Endothelial cell of umbilical vein (primary cell): ENCODE results near the gene RASD2. TPM values are rescaled to one million over a fixed set of nuclear protein-coding genes. Genes with fewer than 3 reads are reported as not detected.

Source experiments
- BruUV-seq: library from RNA; stranded (reverse); fragments of 400-500 nt; replicated peaks from 2 replicates; lab custom pipeline; 2021; lab: Mats Ljungman, UMichigan
- CTCF ChIA-PET: fragments of 300-600, 350-600 bp; sonication (Branson Sonifier 250); formaldehyde crosslinking; loops from one replicate; lab custom pipeline; 2021; ENCODE audit warnings: antibody characterized with exemption, inconsistent platforms; lab: Charles Lee
- POLR2A ChIA-PET: fragments of 300-600, 350-600 bp; sonication (Branson Sonifier 250); formaldehyde crosslinking; loops from one replicate; lab custom pipeline; 2021; ENCODE audit warnings: antibody characterized with exemption, inconsistent platforms; lab: Charles Lee
- DNase-seq: peaks from one replicate; pipeline ENCODE4 v3.0.0-alpha.2; 2011; ENCODE audit warnings: low read depth, low spot score
- FAIRE-seq: peaks from 2 replicates; lab custom pipeline; 2011; peaks lifted over from hg19 to GRCh38; lab: Jason Lieb, UNC
- H2AFZ ChIP-seq: 2 replicates; pipeline ENCODE4 v1.6.0; 2012; ENCODE audit warnings: low read depth, low read length, control low read depth, inconsistent platforms
- H3K27ac ChIP-seq: 2 replicates; pipeline ENCODE4 v1.5.1; 2011; ENCODE audit warnings: low read depth, mild to moderate bottlenecking, control low read depth, low read length, moderate library complexity; ENCODE audit not compliant: insufficient read depth
- H3K27me3 ChIP-seq, 2 experiments: 2 replicates each; pipeline versions ENCODE4 v1.6.0 to v1.6.1; 2011; ENCODE audit warnings: low read length in 2 of 2, mixed read lengths in 1 of 2; ENCODE audit not compliant: control insufficient read depth in 2 of 2, insufficient read depth in 2 of 2
- H3K36me3 ChIP-seq, 2 experiments: 2 replicates in 1 of 2; 3 replicates in 1 of 2; pipeline ENCODE4 v1.5.1; 2011; ENCODE audit warnings: low read length in 2 of 2, mild to moderate bottlenecking in 1 of 2, moderate library complexity in 1 of 2; ENCODE audit not compliant: control insufficient read depth in 2 of 2, insufficient read depth in 2 of 2; ENCODE audit errors: extremely low read depth in 1 of 2
- H3K4me1 ChIP-seq: 3 replicates; pipeline ENCODE4 v1.5.1; 2011; ENCODE audit warnings: mild to moderate bottlenecking, low read length; ENCODE audit not compliant: control insufficient read depth, insufficient read depth; ENCODE audit errors: extremely low read depth
- H3K4me2 ChIP-seq: 2 replicates; pipeline ENCODE4 v1.6.1; 2011; ENCODE audit warnings: low read length, control low read depth, mixed read lengths; ENCODE audit not compliant: insufficient read depth
- H3K4me3 ChIP-seq, 3 experiments: fragments of 200-600 bp in 1 of 3; sonication (generic), shearing (Covaris generic) in 1 of 3; replicated peaks in 1 of 3; 2 replicates each; pipeline ENCODE4 v1.5.1; 2011 to 2016; ENCODE audit warnings: control low read depth in 3 of 3, low read length in 3 of 3, mild to moderate bottlenecking in 2 of 3, inconsistent platforms in 1 of 3, low read depth in 1 of 3, moderate library complexity in 1 of 3; ENCODE audit not compliant: insufficient read depth in 1 of 3
- H3K79me2 ChIP-seq: 2 replicates; pipeline ENCODE4 v1.6.0; 2012; ENCODE audit warnings: low read length, inconsistent platforms; ENCODE audit not compliant: control insufficient read depth, insufficient read depth
- H3K9ac ChIP-seq: replicated peaks from 2 replicates; pipeline ENCODE3; 2011; ENCODE audit warnings: low read length, control low read depth; ENCODE audit not compliant: insufficient read depth; ENCODE audit errors: extremely low read depth
- H3K9me1 ChIP-seq: replicated peaks from 3 replicates; pipeline ENCODE4 v1.6.0; 2011; ENCODE audit warnings: mild to moderate bottlenecking, low read length; ENCODE audit not compliant: control insufficient read depth, insufficient read depth; ENCODE audit errors: extremely low read depth
- H3K9me3 ChIP-seq: replicated peaks from 2 replicates; pipeline ENCODE4 v1.5.1; 2012; ENCODE audit warnings: low read length, inconsistent platforms; ENCODE audit not compliant: control insufficient read depth, insufficient read depth
- H4K20me1 ChIP-seq: replicated peaks from 2 replicates; pipeline ENCODE3; 2011; ENCODE audit warnings: mild to moderate bottlenecking, low read length; ENCODE audit not compliant: control insufficient read depth, insufficient read depth; ENCODE audit errors: extremely low read depth
- EZH2 ChIP-seq: IDR thresholded peaks from 2 replicates; pipeline ENCODE4 v1.6.1; 2012; ENCODE audit warnings: borderline replicate concordance, low read depth, mild to moderate bottlenecking, moderate library complexity, low read length, inconsistent platforms; ENCODE audit not compliant: severe bottlenecking
- GATA2 ChIP-seq: IDR thresholded peaks from 2 replicates; pipeline ENCODE4 v1.7.0; 2011; ENCODE audit warnings: low read depth, mild to moderate bottlenecking, moderate library complexity, mixed read lengths, low read length; ENCODE audit not compliant: insufficient read length, insufficient read depth
- JUN ChIP-seq: IDR thresholded peaks from 2 replicates; pipeline ENCODE4 v1.6.1; 2011; ENCODE audit warnings: borderline replicate concordance, low read depth; ENCODE audit not compliant: insufficient read length, insufficient read depth
- MYC ChIP-seq: IDR thresholded peaks from one replicate; pipeline ENCODE4 v1.6.1; 2011; ENCODE audit warnings: mild to moderate bottlenecking, low read depth, low read length
- POLR2A ChIP-seq: IDR thresholded peaks from 2 replicates; pipeline ENCODE4 v1.6.1; 2012; ENCODE audit warnings: low read depth, mild to moderate bottlenecking, control low read depth, low read length
- dilution Hi-C: fragments of 300-500 bp; cut with MboI; formaldehyde crosslinking; loops from one replicate; pipeline ENCODE4 v1.15.0; 2019; ENCODE audit warnings: low sequenced_read_pairs; ENCODE audit not compliant: extremely low pct_ligation_motif_present
- intact Hi-C: fragments of 100-400 bp; cut with micrococcal nuclease; formaldehyde crosslinking; loops from one replicate; pipeline ENCODE4 v1.10.0; 2022
- polyA plus RNA-seq, 4 experiments: library from polyadenylated mRNA; depleted of rRNA in 3 of 4; stranded (reverse) in 3 of 4; unstranded in 1 of 4; fragments of >200 nt; gene quantifications; 2 replicates each; pipeline versions ENCODE4 v1.2.1 to v1.2.3, GENCODE V29; 2011 to 2012; ENCODE audit warnings: missing spikeins in 1 of 4
- total RNA-seq: library from RNA; stranded (reverse); gene quantifications from 2 replicates; pipeline ENCODE4 v1.2.3, GENCODE V29; 2021
- TF ChIP-seq, protein P1 (sequence below), 2 donors: IDR thresholded peaks; 1 replicate in 1 of 2; 2 replicates in 1 of 2; pipeline ENCODE4 v1.5.1; 2011; ENCODE audit warnings: low read length in 2 of 2, mild to moderate bottlenecking in 2 of 2, moderate library complexity in 2 of 2, control low read depth in 1 of 2, inconsistent platforms in 1 of 2, low read depth in 1 of 2; ENCODE audit not compliant: insufficient read depth in 1 of 2; ENCODE audit errors: extremely low read depth in 1 of 2
- TF ChIP-seq, protein P2 (sequence below): IDR thresholded peaks from 2 replicates; pipeline ENCODE4 v1.6.1; 2011; ENCODE audit not compliant: insufficient read depth, insufficient read length

The RASD2 gene
- total and polyA plus RNA-seq, 2 donors (not counting 3 experiments of a cell fraction or from before 2014, with no cell fraction given), result not detected

DNA sequence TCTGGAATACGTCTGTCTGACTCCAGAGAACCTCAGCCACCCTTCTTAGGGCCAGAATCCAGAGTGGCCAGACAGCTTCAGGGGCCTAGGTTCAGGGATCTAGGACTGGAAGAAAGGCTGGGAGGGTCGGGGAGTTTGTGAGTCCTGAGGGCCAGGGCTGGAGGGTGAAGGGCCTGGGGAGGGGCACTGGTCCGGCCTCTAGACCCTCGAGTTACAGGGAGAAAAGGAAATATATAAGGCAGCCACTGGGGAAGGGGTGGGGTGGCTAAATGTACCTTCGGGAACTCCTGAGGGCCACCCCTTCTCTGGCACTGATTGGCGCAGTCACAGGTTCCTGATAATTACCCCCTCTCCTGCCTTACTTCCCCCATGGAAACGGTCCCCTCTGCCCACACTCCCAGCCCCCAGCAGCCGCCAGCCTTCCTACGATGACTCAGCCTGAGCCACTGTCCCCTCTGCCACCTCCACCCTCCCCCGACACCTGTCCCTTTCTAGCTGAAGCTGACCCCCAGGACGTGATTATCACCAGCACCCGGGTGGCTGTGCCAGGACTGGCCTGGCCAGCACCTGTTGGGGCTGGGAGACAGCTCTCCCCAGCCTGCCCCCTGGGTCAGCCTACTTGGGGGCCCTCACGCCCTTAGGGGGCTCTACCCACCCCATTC lies 50.1 kb downstream of the RASD2 start:
- Histone ChIP-seq H3K27ac (no peak overlapping the region), H4K20me1 (no peaks in the 10 kb centered on the region), H3K4me1 (no peaks in the 10 kb centered on the region), H3K79me2 (no peaks in the 10 kb centered on the region), H3K4me3 (no peak overlapping the region), H3K9me1 (no peaks in the 10 kb centered on the region), H3K27me3 (peaks cover 0 to 2% of the 10 kb centered on the region in 2 experiments), H2AFZ (no peak overlapping the region), H3K36me3 (no peaks in the 10 kb centered on the region), H3K9me3 (no peaks in the 10 kb centered on the region), H3K9ac (no peak overlapping the region), H3K4me2 (no peak overlapping the region)
- dilution Hi-C loops, result no loop called here
- TF ChIP-seq EZH2, result no peak
- DNase-seq (no peak), FAIRE-seq (no peak)
- BruUV-seq, result no TSS peak
- intact Hi-C loops, result no loop called here
- ChIA-PET CTCF (interaction anchor here (1.5 to 2.7 kb wide), 2 partner anchors 8 to 160 kb away, joined by 3 to 13 read pairs; no protein-coding TSS in a partner anchor), POLR2A (no interaction called here)

DNA sequence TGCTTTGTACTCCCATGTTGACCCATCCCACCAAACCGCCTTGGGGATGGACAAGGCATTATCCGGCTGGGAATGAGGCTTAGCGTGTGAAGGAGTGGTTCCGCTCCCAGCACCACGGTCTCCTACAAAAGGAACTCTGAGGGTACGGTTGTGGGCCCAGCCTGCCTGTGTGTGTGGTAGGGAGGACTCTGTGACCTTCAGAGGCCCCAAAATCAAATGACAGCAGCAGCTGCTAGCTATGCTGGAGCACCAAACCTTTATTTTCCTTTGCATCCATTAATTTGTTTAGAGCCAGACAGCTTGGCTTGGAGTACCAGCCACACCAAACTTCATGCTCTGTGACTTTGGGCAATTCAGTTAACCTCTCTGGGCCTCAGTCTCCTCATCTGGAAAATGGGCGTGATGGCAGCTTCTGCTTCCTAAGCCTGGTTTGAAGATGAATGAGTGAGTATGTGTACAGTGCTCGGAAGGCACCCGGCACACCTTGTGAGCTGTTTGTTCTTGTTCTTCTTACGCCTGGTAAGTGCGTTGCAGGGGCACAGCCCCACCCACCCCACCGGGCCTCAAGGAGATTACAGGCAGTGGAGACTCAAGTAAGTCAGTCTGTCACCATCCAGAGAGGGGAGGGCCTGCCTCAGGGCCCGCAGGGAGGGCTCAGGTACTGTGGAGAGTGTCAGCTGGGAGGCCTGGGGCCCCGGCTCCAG lies 51.2 kb downstream of the RASD2 start:
- Histone ChIP-seq H3K9me3 (no peaks in the 10 kb centered on the region), H2AFZ (no peak overlapping the region), H3K4me1 (no peaks in the 10 kb centered on the region), H3K27ac (no peak overlapping the region), H3K36me3 (no peaks in the 10 kb centered on the region), H3K79me2 (no peaks in the 10 kb centered on the region), H3K4me2 (no peak overlapping the region), H3K9me1 (no peaks in the 10 kb centered on the region), H3K4me3 (no peak overlapping the region), H4K20me1 (no peaks in the 10 kb centered on the region), H3K27me3 (peaks cover 0 to under 1% of the 10 kb centered on the region in 2 experiments), H3K9ac (no peak overlapping the region)
- BruUV-seq, result no TSS peak
- dilution Hi-C loops (no loop called here), intact Hi-C loops (no loop called here)
- no peak for TF ChIP-seq POLR2A
- no peak for TF ChIP-seq MYC
- no peak for TF ChIP-seq JUN
- TF ChIP-seq, protein P1, sequence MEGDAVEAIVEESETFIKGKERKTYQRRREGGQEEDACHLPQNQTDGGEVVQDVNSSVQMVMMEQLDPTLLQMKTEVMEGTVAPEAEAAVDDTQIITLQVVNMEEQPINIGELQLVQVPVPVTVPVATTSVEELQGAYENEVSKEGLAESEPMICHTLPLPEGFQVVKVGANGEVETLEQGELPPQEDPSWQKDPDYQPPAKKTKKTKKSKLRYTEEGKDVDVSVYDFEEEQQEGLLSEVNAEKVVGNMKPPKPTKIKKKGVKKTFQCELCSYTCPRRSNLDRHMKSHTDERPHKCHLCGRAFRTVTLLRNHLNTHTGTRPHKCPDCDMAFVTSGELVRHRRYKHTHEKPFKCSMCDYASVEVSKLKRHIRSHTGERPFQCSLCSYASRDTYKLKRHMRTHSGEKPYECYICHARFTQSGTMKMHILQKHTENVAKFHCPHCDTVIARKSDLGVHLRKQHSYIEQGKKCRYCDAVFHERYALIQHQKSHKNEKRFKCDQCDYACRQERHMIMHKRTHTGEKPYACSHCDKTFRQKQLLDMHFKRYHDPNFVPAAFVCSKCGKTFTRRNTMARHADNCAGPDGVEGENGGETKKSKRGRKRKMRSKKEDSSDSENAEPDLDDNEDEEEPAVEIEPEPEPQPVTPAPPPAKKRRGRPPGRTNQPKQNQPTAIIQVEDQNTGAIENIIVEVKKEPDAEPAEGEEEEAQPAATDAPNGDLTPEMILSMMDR (IDR thresholded peaks at IDR 0.05; ENCODE audit: extremely low read depth in 1 of 2, insufficient read depth in 1 of 2, low read depth in 1 of 2, low read length in 2 of 2), result no peak
- no peak for TF ChIP-seq EZH2
- TF ChIP-seq GATA2, result no peak
- TF ChIP-seq, protein P2, sequence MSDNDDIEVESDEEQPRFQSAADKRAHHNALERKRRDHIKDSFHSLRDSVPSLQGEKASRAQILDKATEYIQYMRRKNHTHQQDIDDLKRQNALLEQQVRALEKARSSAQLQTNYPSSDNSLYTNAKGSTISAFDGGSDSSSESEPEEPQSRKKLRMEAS, result no peak
- FAIRE-seq, result no peak
- ChIA-PET CTCF (interaction anchor here (0.8 to 2.7 kb wide), 3 partner anchors 8 to 161 kb away, joined by 3 to 13 read pairs (median 3); no protein-coding TSS in a partner anchor), POLR2A (no interaction called here)
- no peak for DNase-seq
